Measurements from ENCODE around the gene CAPN15. TPM values are rescaled to one million over a fixed set of nuclear protein-coding genes. Genes with fewer than 3 reads are reported as not detected.

The CAPN15 gene
- total and polyA plus RNA-seq, 9 of the 15 experiments (the other 6 are each of a cell fraction or from before 2014, with no cell fraction given) = 0.62 to 111 (median 14.2) TPM

- no peaks in the 10 kb centered on the region for H3K9me3 ChIP-seq (replicated peaks; ENCODE audit: control insufficient read depth, insufficient read depth, low read depth, low read length)
- no peak overlapping the region for H3K4me2 ChIP-seq (ENCODE audit: insufficient read depth, low read length)
- H3K27ac ChIP-seq (ENCODE audit: extremely low read depth, low read depth, low read length) = no peak overlapping the region
- intact Hi-C loops (cut with micrococcal nuclease) = no loop called here
- in situ Hi-C loops (cut with MboI) = no loop called here
- H3K9me1 ChIP-seq (ENCODE audit: control insufficient read depth, insufficient read depth, low read length) = no peaks in the 10 kb centered on the region
- ChIA-PET CTCF (ENCODE audit: low intra/inter-chr PET ratio) (no interaction called here), POLR2A (interaction anchor here (0.6 to 1.8 kb wide), 3 partner anchors 10 to 25 kb away, joined by 3 to 4 read pairs (median 3); no protein-coding TSS in a partner anchor)
- DNase-seq (ENCODE audit: extremely low read depth in 1 of 4, low spot score in 3 of 4) (no peak), FAIRE-seq (no peak), ATAC-seq (no peak; the same call in 2 of the 3 replicates)
- no peaks in the 10 kb centered on the region for H3K36me3 ChIP-seq (ENCODE audit: control insufficient read depth, insufficient read depth, low read length)
- H3K4me3 ChIP-seq = no peak overlapping the region
- no peaks in the 10 kb centered on the region; the same call in 1 of the 2 replicates for H4K20me1 ChIP-seq (replicated peaks; ENCODE audit: control insufficient read depth, insufficient read depth, low read length)
- BruUV-seq (replicated peaks) = no TSS peak
- H3K4me1 ChIP-seq (replicated peaks in 1 of 2; ENCODE audit: control insufficient read depth in 2 of 2, insufficient read depth in 2 of 2, low read length in 2 of 2) = peaks cover 0 to 31% of the 10 kb centered on the region in 2 experiments; a peak in 2 of 5 replicates
- H3K9ac ChIP-seq (ENCODE audit: insufficient read depth in 1 of 2, low read depth in 2 of 2, low read length in 2 of 2) = peak overlapping the region in 1 of 2 experiments; percentile 86; a peak in 2 of 4 replicates
- no peak overlapping the region for H2AFZ ChIP-seq (ENCODE audit: low read depth, low read length)
- H3K27me3 ChIP-seq (ENCODE audit: control insufficient read depth in 2 of 2, insufficient read depth in 2 of 2, low read length in 2 of 2) = no peaks in the 10 kb centered on the region
- 75% methylated on average over 12 of the region's 12 CpGs for WGBS (ENCODE audit: insufficient coverage, low coverage, missing lambda C conversion rate)
- H3K79me2 ChIP-seq (ENCODE audit: control insufficient read depth, insufficient read depth, low read length) = no peaks in the 10 kb centered on the region
- TF ChIP-seq PTTG1 (tag; IDR thresholded peaks at IDR 0.05; ENCODE audit: low read depth) = no peak
- TF ChIP-seq, protein P1, sequence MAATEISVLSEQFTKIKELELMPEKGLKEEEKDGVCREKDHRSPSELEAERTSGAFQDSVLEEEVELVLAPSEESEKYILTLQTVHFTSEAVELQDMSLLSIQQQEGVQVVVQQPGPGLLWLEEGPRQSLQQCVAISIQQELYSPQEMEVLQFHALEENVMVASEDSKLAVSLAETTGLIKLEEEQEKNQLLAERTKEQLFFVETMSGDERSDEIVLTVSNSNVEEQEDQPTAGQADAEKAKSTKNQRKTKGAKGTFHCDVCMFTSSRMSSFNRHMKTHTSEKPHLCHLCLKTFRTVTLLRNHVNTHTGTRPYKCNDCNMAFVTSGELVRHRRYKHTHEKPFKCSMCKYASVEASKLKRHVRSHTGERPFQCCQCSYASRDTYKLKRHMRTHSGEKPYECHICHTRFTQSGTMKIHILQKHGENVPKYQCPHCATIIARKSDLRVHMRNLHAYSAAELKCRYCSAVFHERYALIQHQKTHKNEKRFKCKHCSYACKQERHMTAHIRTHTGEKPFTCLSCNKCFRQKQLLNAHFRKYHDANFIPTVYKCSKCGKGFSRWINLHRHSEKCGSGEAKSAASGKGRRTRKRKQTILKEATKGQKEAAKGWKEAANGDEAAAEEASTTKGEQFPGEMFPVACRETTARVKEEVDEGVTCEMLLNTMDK (IDR thresholded peaks at IDR 0.05; ENCODE audit: borderline replicate concordance, insufficient read depth, low read depth, low read length, poor library complexity, severe bottlenecking) = no peak
- TF ChIP-seq BMI1 (IDR thresholded peaks at IDR 0.05; ENCODE audit: low read length) = no peak
- TF ChIP-seq NFYB (IDR thresholded peaks at IDR 0.05; ENCODE audit: extremely low read depth, insufficient read length) = no peak
- no peak for TF ChIP-seq ZC3H4 (CRISPR knock-in tag; IDR thresholded peaks at IDR 0.05; ENCODE audit: borderline replicate concordance)
These were observed 27.6 kb upstream of the CAPN15 start for GRCh38 chr16:499924-500323.

All from K562 (cell line).